GM12864 (cell line): ENCODE results near the gene ODF2L.

ENCODE experiments used
- DNase-seq: peaks from one replicate; pipeline ENCODE4 v3.0.0-alpha.2; 2011; ENCODE audit warnings: low read depth
- H3K4me3 ChIP-seq: 2 replicates; pipeline ENCODE4 v1.5.1; 2011; ENCODE audit warnings: mild to moderate bottlenecking, low read depth, low read length, control low read depth
- CTCF ChIP-seq: IDR thresholded peaks from 2 replicates; pipeline ENCODE4 v1.5.1; 2011; ENCODE audit warnings: low read depth, mild to moderate bottlenecking, moderate library complexity, low read length, control low read depth, inconsistent platforms; ENCODE audit errors: missing control alignments

The ODF2L gene

GRCh38 chr1:86434059-86434458, 37.9 kb upstream of the ODF2L start:
- no peak for TF ChIP-seq CTCF
- H3K4me3 ChIP-seq, result no peak overlapping the region
- no peak for DNase-seq

DNA sequence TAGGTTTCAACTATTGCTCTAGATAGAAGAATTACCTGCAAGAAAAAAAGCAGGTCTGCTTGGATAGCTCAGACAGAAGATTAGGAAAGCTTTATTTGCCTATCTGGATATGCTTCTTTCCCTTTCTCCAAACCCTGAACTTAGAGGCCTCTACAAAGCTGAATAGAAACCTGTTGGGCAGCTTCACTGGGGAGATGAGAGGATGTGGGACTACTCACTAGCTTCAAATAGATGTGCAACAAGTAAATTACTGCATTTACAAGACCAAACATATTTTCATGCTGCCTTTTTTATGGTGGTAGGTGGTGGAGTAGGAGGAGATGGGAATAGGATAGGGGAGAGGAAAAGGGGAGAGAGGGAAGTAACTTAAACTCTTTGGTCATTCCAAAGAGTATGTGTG, 34.3 kb upstream of the ODF2L start:
- no peak for TF ChIP-seq CTCF
- no peak for DNase-seq
- no peak overlapping the region for H3K4me3 ChIP-seq

DNA sequence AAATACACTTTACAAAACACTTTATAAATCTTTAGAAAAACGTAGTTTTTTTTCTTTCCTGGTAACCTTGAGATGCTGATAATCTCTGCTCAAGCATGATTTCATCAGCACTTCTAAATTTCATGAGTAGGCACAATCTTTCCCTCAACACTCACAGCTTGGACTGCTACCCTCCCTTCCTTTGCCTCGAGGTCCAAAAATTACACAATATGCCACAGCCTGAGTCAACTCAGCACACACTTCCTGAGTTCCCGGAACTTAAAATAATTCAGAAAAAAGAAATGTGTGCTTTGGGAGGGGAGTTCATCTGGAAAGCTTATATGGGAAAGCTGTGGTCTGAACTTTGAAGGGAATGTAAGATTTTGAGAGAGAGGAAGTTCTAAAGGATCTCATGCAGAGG, 33.7 kb upstream of the ODF2L start:
- no peak for DNase-seq
- TF ChIP-seq CTCF, result no peak
- no peak overlapping the region for H3K4me3 ChIP-seq

DNA sequence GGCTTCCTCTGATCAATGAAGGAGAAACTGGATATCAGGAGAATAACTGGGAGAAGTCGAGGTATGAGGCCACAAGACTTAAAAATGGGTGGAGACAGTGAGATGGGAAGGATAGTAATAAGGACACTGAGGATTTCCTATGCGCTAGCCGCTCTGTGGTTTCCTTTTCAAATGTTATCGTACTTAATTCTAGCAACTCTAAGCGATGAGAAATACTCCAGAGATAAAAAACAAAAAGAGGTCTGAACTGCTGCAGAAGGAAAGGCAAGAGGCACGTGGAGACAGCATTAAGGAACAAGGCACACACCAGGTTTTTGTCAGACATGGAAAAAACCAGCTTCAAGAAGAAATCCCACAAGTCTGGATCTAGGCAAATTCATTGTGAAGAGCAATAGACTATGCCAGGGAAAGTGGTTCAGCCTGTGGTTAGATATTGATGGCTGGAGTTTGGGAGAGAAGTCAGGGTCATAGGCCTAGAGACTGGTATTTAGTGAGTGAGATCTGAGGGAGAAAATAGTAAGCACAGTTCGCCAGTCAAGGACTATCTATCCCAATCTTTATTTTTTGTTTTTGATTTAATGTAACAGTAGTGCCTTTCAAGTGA, 33.1 kb upstream of the ODF2L start:
- no peak for TF ChIP-seq CTCF
- H3K4me3 ChIP-seq, result no peak overlapping the region
- no peak for DNase-seq

- no peak within 1 kb of the TSS for H3K4me3 ChIP-seq
- DNase-seq, result no peak
Measured at GRCh38 chr1:86423873-86424272, 27.8 kb upstream of the ODF2L start, which contains the start of gene CLCA2. CLCA2 (plus strand) TSS chr1:86424171; CDS start chr1:86424248, 77 bp downstream.

DNA sequence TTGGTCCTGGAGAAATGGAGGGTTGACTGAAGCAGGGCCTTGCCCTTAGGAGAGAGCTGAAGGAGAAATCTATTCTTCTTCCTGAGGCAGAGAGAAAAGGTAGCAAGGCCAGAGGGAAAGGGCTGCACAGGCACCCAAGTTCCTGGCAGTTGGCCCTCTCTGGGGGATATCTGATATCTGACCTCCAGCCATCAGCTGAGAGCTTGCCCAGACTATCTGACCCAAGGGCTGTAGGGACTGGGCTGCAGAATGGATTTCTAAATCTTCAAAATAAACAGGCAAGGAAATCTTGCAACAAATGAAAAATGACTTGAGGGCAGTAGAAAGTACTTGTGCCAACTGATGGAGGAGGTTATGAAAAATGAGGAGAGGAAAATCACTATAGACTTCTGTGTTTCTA, 27.4 kb upstream of the ODF2L start:
- H3K4me3 ChIP-seq, result no peak overlapping the region
- no peak for TF ChIP-seq CTCF

More at GRCh38 chr1:86423873-86424272, 27.8 kb upstream of the ODF2L start, which contains the start of gene CLCA2:
- no peak for TF ChIP-seq CTCF

GRCh38 chr1:86421601-86422280, 25.6 kb upstream of the ODF2L start:
- no peak for TF ChIP-seq CTCF
- H3K4me3 ChIP-seq, result no peak overlapping the region
- no peak for DNase-seq

More for the DNA sequence above, 27.4 kb upstream of the ODF2L start:
- DNase-seq, result no peak
